ENCODE measurements around the gene NBAS. TPM values are rescaled to one million over a fixed set of nuclear protein-coding genes. Genes with fewer than 3 reads are reported as not detected.

NBAS gene
- total RNA-seq, 2 experiments from 2014 or later = 24.3 to 25.5 TPM

- no peaks in the 10 kb centered on the region for H3K9me3 Mint-ChIP-seq
Measured at GRCh38 chr2:15357922-15358321, 203.2 kb downstream of the NBAS start.

GRCh38 chr2:15357186-15357585 is 203.9 kb downstream of the NBAS start:
- no peak overlapping the region for H3K4me3 ChIP-seq (ENCODE audit: low read length)
- DNase-seq (no peak), ATAC-seq (ENCODE audit: poor library complexity) (no peak)
- no peaks in the 10 kb centered on the region for H3K9me3 Mint-ChIP-seq
- H3K4me1 ChIP-seq (ENCODE audit: insufficient read depth, low read length) = no peaks in the 10 kb centered on the region
- peaks cover 27% of the 10 kb centered on the region for H3K36me3 ChIP-seq (ENCODE audit: insufficient read depth, low read length)
- H3K27ac ChIP-seq (ENCODE audit: low read depth in 1 of 2, low read length in 2 of 2) = no peak overlapping the region
- no peak overlapping the region for H3K4me3 Mint-ChIP-seq
- intact Hi-C loops (cut with DNase I, micrococcal nuclease) = no loop called here
- no peaks in the 10 kb centered on the region for H3K4me1 Mint-ChIP-seq (ENCODE audit: low read depth)
- no peak for TF ChIP-seq CTCF (IDR thresholded peaks at IDR 0.05)
- ChIA-PET CTCF (no interaction called here), POLR2A (no interaction called here)
- H3K27ac Mint-ChIP-seq = no peak overlapping the region
- H3K36me3 Mint-ChIP-seq (ENCODE audit: low read depth) = peaks cover 87% of the 10 kb centered on the region
- H3K27me3 Mint-ChIP-seq = no peaks in the 10 kb centered on the region
- H3K9me3 ChIP-seq (ENCODE audit: control insufficient read depth in 1 of 2, insufficient read depth in 1 of 2, low read length in 2 of 2) = no peaks in the 10 kb centered on the region
- H3K27me3 ChIP-seq (ENCODE audit: control insufficient read depth in 1 of 2, insufficient read depth in 2 of 2, low read length in 2 of 2) = no peaks in the 10 kb centered on the region

More at GRCh38 chr2:15357922-15358321, 203.2 kb downstream of the NBAS start:
- peaks cover 80% of the 10 kb centered on the region for H3K36me3 Mint-ChIP-seq (ENCODE audit: low read depth)
- H3K4me3 ChIP-seq (ENCODE audit: low read length) = no peak overlapping the region
- no peak overlapping the region for H3K4me3 Mint-ChIP-seq
- ATAC-seq (ENCODE audit: poor library complexity) (no peak), DNase-seq (no peak)
- H3K9me3 ChIP-seq (ENCODE audit: control insufficient read depth in 1 of 2, insufficient read depth in 1 of 2, low read length in 2 of 2) = no peaks in the 10 kb centered on the region
- H3K27me3 ChIP-seq (ENCODE audit: control insufficient read depth in 1 of 2, insufficient read depth in 2 of 2, low read length in 2 of 2) = no peaks in the 10 kb centered on the region
- no peaks in the 10 kb centered on the region for H3K4me1 Mint-ChIP-seq (ENCODE audit: low read depth)
- H3K4me1 ChIP-seq (ENCODE audit: insufficient read depth, low read length) = no peaks in the 10 kb centered on the region
- H3K36me3 ChIP-seq (ENCODE audit: insufficient read depth, low read length) = peaks cover 21% of the 10 kb centered on the region
- H3K27me3 Mint-ChIP-seq = no peaks in the 10 kb centered on the region
- no peak overlapping the region for H3K27ac ChIP-seq (ENCODE audit: low read depth in 1 of 2, low read length in 2 of 2)
- ChIA-PET POLR2A (no interaction called here), CTCF (no interaction called here)
- no peak overlapping the region for H3K27ac Mint-ChIP-seq
- TF ChIP-seq CTCF (IDR thresholded peaks at IDR 0.05) = no peak
- intact Hi-C loops (cut with DNase I, micrococcal nuclease) = no loop called here

- no peak for DNase-seq
- H3K27me3 ChIP-seq (ENCODE audit: control insufficient read depth in 1 of 2, insufficient read depth in 2 of 2, low read length in 2 of 2) = no peaks in the 10 kb centered on the region
- H3K27ac ChIP-seq (ENCODE audit: low read depth in 1 of 2, low read length in 2 of 2) = no peak overlapping the region
- ATAC-seq (ENCODE audit: poor library complexity) = no peak
- no peaks in the 10 kb centered on the region for H3K4me1 ChIP-seq (ENCODE audit: insufficient read depth, low read length)
- H3K4me1 Mint-ChIP-seq (ENCODE audit: low read depth) = no peaks in the 10 kb centered on the region
- no peaks in the 10 kb centered on the region for H3K9me3 Mint-ChIP-seq
- intact Hi-C loops (cut with DNase I, micrococcal nuclease) = no loop called here
- no peak overlapping the region for H3K4me3 ChIP-seq (ENCODE audit: low read length)
- no peaks in the 10 kb centered on the region for H3K27me3 Mint-ChIP-seq
- no peaks in the 10 kb centered on the region for H3K9me3 ChIP-seq (ENCODE audit: control insufficient read depth in 1 of 2, insufficient read depth in 1 of 2, low read length in 2 of 2)
- POLR2A ChIA-PET = no interaction called here
- no peak overlapping the region for H3K27ac Mint-ChIP-seq
- H3K36me3 Mint-ChIP-seq (ENCODE audit: low read depth) = peaks cover 91% of the 10 kb centered on the region
- no peak overlapping the region for H3K4me3 Mint-ChIP-seq
- CTCF ChIA-PET = interaction anchor here (0.9 kb wide), 1 partner anchor 11 kb away, joined by 3 read pairs; no protein-coding TSS in a partner anchor
- H3K36me3 ChIP-seq (ENCODE audit: insufficient read depth, low read length) = peaks cover 34% of the 10 kb centered on the region
- TF ChIP-seq CTCF (IDR thresholded peaks at IDR 0.05) = no peak
Measured at GRCh38 chr2:15355386-15355785, 205.7 kb downstream of the NBAS start.

Measured in CD4-positive, alpha-beta T cell (primary cell).